GM21360 (cell line): ENCODE data around the gene ISLR.

Source experiments
- ATAC-seq: cut with Tn5 transposase; IDR thresholded peaks from one replicate; pipeline ENCODE4 v1.9.1; 2021; ENCODE audit warnings: mild to moderate bottlenecking, moderate library complexity; ENCODE audit not compliant: unreplicated experiment

ISLR gene, protein sequence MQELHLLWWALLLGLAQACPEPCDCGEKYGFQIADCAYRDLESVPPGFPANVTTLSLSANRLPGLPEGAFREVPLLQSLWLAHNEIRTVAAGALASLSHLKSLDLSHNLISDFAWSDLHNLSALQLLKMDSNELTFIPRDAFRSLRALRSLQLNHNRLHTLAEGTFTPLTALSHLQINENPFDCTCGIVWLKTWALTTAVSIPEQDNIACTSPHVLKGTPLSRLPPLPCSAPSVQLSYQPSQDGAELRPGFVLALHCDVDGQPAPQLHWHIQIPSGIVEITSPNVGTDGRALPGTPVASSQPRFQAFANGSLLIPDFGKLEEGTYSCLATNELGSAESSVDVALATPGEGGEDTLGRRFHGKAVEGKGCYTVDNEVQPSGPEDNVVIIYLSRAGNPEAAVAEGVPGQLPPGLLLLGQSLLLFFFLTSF

DNA sequence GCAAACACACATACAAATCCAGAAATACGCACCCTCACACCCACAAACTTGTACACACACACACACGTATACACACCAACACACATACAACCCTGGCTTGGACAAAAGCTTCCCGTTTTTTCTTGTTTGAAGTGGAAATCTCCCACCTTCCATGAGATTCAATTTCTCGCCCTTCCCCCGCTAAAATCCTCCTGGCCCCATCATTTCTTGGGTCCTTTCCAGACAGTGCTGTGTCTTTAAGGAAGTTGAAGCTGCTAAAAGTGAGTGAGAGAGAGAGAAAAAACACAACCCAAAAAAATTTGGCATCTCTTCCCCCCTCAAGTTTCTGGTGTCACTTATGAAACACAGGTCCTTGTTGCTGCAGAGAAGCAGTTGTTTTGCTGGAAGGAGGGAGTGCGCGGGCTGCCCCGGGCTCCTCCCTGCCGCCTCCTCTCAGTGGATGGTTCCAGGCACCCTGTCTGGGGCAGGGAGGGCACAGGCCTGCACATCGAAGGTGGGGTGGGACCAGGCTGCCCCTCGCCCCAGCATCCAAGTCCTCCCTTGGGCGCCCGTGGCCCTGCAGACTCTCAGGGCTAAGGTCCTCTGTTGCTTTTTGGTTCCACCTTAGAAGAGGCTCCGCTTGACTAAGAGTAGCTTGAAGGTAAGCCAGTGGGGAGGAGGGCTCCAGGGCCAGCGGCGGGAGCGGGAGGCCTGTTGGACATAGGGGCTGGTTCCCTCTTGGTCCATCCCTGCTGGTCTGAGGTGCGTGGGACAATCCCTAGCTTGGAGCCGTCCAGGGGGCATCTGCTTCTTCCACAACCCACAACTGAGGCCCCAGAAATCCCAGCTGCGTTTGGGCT, at the start of gene ISLR:
ISLR (plus strand) TSS at position 331 of the 839 bp plus-strand sequence. CDS start 1,149 bp downstream, outside the sequence.
- no peak for ATAC-seq

DNA sequence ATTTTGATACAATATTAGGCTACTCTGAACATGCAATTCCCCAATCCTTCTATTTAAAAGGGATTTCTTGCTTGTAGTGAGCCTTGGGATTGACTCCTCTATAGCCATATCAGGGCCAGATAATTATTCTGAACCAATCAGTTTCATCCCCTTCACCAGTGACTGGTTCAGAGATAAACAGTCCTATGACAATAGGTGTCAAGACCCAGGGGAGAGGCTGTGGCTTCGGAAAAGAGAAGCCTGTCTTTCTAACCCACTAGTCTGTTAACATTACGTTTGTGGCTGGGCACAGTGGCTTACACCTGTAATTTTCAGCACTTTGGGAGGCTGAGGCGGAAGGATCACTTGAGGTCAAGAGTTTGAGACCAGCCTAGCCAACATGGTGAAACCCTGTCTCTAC, 49.3 kb upstream of the ISLR start:
- ATAC-seq, result no peak

DNA sequence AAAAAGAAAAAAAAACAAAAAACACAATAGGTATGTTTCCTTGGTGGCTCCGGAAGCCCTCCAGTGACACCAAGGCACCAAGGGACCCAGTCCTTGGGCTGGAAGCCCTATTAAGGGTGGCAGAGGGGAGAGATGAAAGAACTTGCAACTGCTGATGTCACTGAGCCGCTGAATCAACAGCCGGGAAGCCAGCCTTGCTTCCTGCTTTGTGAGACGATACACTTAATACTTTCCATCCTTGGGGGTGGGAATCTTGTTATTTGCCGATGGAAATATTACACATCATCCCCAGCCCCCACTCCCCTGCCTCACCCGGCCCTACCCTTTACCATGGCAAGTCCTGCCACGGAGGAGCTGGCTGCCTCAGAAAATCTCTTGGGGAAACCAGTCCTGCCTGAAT, 48.8 kb upstream of the ISLR start:
- no peak for ATAC-seq

DNA sequence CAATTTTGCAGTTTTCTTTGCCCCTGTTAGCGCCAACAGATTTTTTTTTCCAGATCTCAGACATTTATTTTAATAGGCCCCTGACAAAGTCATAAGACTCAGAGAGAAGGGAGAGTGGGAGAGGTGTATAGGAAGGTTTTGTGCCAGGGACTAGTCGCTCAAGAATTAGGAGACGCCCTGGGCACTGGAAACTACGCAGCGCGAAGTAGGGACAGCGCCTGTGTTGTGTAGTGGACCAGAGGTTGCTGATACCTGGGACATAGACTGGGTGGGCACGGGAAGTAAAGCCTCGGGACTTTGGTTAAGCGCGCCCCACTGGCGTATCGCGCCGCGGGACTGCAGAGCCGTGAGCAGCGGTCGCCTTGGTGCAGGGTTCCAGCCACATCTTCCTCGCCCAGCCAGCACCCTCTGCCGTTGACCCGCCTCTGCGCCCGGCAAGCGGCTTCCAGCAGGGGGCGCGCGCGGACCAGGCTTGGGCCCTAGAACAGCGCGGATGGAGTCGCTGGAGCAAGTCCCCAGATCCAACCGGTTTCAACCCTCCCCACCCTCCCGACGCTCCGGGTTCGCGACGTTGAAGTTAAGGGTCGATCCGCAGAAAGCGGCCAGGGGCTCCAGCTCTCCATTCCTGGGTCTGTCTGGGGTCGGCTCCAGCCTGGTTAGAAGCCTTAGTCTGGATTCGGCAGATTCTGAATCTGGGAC, 46.1 kb upstream of the ISLR start:
- ATAC-seq, result no peak

DNA sequence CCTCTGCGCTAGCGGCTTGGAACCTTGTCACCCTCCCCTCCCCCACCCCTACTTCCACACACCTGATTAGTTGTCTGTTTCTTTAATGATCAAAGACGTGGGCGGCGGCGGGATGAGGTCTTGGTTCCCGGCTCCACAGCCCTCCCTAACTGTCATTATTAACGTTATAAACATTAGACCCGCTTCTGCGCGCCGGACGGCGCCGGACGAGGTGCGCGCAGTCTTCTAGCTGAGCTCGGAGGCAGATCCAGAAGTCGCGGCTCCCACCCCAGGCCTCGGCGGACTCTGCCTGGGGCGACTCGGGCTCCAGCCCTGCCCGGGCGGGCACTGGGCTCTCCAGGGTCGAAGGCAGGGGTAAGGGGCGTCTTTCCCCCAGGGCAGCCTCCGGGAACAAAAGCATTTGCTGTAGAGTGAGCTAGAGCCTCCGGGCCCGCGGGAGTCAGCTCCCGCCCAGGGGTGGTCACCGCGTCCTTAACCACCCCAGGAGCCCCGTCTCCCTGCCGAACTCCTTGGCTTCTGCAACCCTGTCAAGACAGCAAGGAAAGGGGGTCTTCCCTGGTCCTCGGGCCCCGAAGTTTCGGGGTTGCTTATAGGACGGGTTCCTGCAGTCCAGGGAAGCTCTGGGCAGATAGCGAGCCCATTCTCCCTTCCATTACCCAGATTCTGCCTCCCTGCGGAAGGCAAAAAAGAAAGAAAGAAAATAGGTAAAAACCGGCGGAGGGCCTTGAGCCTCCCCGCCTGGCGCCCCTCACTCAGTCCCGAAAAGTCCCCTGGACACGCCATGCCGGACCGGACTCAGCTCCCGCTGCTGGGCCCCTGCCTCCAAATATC, 45.3 kb upstream of the ISLR start:
- ATAC-seq, result no peak

DNA sequence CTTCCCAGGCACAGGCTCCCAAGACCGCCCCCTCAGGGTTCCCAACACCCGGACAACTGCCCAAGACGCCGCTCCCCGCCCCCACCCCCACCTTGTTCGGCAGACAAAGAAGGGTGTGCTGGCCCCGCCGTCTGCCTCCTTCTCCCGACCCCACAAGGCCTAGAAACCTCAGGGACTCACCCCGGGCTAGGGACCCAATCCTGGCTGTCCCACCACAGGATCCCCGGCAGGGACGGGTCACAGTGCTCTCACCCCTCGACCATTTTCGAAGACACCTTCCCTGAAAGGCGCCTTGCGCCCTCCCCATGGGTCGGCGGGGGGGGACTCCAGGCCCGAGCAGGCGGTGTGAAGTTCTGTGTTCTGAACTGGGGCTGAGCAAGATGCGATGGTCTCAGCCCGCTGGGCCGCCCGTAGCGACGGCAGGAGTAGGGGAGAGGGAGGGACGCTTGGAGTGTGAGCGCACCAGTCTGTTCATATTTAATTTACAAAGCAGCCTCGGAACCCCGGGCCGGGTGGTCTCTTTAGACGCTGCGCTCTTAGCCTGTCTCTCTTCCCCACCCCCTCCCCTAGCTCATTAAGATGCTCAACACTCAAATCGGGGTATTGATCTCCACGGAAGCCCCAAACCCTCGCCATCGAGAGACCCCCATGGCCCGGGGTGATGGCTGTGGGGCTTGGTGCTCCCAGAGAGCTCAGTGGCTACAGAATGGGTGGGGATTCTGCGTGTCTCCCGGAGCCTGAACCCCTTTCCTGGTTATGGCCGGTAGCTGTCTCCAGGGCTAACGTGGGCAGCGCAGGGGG, 44.5 kb upstream of the ISLR start:
- ATAC-seq, result no peak

DNA sequence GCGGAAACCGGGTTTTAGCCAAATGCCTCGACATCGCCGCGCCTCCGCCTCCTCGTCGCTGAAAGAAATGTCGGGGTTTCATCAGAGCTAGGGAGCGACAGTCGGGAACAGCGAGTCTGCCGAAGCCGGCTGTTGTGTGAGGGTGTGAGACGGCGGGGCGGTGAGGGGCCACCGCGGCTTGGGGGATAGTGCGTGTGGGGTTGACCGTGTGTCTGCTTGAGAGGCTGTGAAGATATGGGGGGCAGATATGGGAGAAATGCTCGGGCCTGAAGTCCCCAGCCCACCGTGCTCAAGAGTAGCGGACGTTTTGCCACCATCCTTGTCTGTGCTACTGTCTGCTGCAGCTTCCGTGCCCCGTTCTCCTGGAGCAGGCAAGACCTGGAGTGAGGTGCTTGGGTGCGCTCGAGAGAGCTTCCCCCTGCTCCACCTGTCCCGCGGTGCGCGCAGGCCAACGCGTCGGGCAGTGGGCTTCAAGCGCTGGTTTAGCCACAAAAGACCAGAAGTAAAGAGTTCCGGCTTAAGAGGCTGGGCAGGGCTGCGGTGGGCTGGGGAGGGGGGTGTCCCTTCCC, 43.8 kb upstream of the ISLR start:
- no peak for ATAC-seq

DNA sequence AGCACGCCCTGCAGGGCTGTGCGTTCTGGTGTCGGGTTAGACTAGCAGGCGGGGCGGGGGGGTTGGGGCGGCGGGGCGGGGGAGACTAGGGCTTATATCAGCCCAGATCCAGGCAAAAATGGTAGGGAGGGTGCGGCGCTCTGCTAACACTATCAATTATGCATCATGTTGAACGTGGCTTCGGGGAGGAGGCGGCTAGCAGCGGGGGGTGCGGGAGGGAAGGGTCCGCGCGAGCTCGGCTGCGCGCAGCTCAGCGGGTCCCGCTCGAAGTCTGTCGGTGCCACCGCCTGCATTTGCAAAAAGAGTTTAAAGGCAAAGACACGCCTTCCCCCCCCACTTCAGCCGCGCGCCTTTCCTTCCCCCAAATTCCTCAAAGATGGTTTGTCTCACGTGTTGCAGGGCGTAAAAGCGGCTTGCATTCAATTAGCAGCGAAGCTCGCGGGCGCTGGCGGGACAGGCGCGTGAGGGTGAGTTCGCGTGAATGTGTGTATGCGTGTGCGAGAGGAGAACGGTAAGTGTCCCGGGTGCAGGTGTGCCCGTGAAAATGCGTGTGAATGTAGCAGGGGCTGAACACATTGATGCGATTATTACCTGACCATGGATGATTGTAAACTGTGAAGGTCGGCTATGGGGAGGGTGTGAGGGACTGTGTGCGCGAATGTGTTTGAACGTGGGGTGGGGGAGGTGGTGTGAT, 43.2 kb upstream of the ISLR start, which contains the start of gene ISLR2:
ISLR2 (plus strand) TSS at position 432 of the 694 bp plus-strand sequence. CDS start 2,169 bp downstream, outside the sequence.
- no peak for ATAC-seq

DNA sequence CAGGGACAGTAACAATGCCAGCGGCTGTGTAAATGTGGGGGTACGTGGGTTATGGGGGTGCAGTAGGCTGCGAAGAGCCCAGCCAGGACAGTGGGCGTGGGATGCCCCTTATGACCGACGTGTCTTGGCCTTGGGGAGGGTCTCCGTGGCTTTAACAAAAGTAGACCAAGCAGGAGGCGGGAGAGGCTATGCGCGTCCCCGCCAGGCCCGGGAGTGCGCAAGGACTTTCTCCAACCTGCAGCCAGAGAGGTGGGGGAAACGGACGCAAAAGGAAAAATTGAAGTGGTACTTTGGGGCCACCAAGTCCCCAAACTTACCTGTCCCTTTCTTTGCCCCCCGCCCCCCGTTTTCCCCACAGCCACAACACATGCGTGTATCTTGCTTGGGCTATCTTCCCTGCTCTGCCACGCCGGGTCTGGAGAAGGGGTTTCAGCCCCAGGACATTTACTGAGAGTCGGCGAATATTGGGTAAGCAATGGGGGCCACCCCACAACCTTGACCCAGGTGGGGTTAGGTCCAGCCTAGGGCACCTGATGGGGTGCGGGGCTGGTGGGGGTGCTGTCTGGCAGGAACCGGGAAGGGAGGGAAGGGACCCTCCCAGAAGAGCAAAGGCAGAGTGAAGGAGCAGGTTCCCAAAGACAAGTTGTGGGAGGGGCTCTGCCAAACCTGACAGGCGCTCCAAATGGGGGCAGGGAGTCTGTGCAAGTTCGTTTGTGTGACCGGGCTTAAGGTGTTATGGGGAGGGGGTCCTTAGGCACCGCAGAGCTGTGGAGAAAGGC, 42.5 kb upstream of the ISLR start:
- no peak for ATAC-seq

DNA sequence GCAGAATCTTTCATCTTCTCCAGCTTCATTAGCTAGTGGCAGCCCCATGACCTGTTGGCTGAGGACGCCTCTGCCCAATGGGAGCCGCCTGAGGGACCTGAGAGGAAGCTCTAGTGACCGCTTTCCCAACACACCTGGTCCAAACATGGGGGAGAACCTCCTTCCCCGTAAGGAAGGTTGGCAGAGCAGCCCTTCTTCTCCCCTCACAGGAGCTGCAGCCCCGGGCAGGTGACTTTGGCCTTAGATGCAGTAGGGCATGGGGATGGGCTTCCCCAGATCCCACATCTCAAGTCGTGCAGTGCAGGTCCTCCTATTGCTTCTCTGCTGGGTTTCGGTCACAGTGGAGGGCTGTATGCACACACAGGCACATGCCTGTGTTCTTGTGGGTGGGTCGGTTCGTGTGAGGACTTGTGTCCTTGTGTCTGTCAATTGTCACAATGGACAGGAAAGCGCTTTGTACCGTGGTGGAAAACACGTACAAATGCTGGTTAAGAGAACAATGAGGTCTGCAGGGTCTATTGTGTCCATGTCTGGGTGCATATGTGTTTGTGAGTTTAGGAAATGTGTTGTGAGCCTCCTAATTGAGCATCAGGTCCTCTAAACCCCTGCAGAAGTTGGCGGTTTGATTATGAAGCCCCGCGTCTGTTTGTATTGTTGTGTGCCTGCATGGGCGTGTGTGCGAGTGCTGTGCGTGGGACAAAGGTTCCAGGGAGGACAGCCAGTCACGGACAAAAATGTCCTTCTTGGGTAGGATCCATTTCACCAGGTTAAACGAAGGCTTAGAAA, 41.7 kb upstream of the ISLR start:
- no peak for ATAC-seq

DNA sequence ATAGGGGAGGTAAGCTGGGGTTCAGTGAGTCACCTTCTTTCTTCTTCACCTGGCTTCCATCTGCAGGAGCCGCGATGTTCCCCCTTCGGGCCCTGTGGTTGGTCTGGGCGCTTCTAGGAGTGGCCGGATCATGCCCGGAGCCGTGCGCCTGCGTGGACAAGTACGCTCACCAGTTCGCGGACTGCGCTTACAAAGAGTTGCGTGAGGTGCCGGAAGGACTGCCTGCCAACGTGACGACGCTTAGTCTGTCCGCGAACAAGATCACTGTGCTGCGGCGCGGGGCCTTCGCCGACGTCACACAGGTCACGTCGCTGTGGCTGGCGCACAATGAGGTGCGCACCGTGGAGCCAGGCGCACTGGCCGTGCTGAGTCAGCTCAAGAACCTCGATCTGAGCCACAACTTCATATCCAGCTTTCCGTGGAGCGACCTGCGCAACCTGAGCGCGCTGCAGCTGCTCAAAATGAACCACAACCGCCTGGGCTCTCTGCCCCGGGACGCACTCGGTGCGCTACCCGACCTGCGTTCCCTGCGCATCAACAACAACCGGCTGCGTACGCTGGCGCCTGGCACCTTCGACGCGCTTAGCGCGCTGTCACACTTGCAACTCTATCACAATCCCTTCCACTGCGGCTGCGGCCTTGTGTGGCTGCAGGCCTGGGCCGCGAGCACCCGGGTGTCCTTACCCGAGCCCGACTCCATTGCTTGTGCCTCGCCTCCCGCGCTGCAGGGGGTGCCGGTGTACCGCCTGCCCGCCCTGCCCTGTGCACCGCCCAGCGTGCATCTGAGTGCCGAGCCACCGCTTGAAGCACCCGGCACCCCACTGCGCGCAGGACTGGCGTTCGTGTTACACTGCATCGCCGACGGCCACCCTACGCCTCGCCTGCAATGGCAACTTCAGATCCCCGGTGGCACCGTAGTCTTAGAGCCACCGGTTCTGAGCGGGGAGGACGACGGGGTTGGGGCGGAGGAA, 40.5 kb upstream of the ISLR start:
- ATAC-seq, result no peak

DNA sequence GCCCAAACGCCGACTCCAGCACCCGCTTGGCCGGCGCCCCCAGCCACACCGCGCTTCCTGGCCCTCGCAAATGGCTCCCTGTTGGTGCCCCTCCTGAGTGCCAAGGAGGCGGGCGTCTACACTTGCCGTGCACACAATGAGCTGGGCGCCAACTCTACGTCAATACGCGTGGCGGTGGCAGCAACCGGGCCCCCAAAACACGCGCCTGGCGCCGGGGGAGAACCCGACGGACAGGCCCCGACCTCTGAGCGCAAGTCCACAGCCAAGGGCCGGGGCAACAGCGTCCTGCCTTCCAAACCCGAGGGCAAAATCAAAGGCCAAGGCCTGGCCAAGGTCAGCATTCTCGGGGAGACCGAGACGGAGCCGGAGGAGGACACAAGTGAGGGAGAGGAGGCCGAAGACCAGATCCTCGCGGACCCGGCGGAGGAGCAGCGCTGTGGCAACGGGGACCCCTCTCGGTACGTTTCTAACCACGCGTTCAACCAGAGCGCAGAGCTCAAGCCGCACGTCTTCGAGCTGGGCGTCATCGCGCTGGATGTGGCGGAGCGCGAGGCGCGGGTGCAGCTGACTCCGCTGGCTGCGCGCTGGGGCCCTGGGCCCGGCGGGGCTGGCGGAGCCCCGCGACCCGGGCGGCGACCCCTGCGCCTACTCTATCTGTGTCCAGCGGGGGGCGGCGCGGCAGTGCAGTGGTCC, 39.7 kb upstream of the ISLR start:
- no peak for ATAC-seq

DNA sequence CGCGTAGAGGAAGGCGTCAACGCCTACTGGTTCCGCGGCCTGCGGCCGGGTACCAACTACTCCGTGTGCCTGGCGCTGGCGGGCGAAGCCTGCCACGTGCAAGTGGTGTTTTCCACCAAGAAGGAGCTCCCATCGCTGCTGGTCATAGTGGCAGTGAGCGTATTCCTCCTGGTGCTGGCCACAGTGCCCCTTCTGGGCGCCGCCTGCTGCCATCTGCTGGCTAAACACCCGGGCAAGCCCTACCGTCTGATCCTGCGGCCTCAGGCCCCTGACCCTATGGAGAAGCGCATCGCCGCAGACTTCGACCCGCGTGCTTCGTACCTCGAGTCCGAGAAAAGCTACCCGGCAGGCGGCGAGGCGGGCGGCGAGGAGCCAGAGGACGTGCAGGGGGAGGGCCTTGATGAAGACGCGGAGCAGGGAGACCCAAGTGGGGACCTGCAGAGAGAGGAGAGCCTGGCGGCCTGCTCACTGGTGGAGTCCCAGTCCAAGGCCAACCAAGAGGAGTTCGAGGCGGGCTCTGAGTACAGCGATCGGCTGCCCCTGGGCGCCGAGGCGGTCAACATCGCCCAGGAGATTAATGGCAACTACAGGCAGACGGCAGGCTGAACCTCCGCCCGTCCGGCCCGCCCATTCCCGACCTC, 39.0 kb upstream of the ISLR start:
- no peak for ATAC-seq

DNA sequence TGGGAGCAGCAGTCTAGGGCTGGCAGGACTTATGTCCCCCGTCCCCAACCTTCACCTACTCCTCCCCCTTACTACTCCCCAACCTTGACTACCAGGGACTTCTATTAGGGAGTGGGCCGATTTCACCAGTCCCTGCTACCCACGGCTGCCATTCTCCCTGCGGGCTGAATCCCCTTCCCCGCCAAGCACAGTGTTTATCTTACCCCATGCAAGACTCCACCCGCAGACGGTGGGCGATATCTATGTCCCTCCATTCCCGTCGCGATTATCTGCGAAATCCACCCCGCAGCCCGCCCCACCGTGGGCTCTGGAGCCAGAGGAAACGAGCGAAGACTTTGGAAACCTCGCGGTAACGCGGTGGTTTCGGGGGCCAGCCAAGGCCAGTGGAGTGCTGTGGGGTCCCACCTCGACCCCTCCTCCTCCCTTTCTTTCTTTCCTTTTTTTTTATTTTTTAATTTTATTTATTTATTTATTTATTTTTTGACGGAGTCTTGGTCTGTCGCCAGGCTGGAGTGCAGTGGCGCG, 38.4 kb upstream of the ISLR start:
- no peak for ATAC-seq

DNA sequence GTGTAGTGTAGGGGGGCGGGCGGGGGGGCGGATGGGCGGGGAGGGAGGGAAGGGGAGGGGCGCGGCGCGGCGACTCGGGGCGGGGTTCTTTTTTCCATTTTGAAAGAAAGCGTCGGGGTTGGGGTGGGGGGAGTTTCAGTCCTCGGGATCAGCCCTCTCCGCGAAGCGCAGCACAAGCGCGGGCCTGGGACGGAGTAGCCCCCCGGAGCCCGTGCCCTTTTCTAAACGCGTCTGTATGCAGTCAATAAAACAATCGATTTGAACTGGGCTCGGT, 37.0 kb upstream of the ISLR start:
- no peak for ATAC-seq
